Activated CD8-positive, alpha-beta memory T cell treated with anti-CD3 and anti-CD28 coated beads for 48 hours (primary cell): Measurements from ENCODE around the gene ZFP36L1.

Experiments
- DNase-seq, 3 experiments: peaks; one replicate each; pipeline ENCODE4 v3.0.0-alpha.2; 2020; ENCODE audit warnings: low read depth in 2 of 3, low spot score in 2 of 3

The ZFP36L1 gene

GRCh38 chr14:68796418-68797101 lies 3.7 kb upstream of the ZFP36L1 start:
- DNase-seq: no peak

DNA sequence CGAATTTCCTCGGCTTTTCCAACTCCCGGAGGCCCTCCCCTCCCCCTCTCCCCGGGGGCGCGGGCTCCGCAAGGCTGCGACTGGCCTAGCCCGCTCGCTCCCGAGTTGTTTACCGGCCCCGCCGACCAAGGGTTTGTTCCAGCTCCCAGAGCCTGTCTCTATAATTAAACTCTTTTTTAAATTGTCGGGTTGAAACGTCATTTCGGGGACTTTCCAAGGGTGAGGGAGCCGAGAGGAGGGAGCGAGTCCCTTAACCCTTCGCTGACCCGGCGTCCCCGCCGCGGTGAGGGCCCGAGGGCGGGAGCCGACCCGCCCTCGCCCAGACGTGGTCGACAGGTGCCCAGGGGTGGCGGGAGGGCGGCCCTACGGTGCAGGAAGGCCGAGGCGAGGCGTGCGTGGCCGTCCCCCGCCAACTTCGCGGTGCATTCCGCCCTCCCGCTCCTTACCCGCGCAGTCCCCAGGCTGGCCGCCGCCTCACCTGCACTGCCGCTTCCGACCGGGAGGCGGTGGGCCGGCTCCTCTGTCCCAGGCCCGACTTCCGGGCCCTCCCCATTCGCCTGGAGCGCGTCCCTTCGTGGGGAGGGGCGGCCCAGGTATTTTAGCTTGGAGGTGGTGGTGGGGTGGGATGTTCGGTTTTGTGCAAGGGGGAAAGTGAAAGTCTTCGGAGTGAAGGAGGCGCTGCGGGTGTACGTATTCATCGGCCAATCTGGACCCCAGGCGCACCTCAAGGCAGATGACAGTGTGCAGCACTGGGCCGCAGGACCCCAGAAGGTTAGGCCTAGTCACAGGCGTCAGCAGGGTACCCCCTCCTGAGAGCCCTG lies 2.9 kb upstream of the ZFP36L1 start:
- DNase-seq: peak in 1 of 3 experiments; percentile 64

DNA sequence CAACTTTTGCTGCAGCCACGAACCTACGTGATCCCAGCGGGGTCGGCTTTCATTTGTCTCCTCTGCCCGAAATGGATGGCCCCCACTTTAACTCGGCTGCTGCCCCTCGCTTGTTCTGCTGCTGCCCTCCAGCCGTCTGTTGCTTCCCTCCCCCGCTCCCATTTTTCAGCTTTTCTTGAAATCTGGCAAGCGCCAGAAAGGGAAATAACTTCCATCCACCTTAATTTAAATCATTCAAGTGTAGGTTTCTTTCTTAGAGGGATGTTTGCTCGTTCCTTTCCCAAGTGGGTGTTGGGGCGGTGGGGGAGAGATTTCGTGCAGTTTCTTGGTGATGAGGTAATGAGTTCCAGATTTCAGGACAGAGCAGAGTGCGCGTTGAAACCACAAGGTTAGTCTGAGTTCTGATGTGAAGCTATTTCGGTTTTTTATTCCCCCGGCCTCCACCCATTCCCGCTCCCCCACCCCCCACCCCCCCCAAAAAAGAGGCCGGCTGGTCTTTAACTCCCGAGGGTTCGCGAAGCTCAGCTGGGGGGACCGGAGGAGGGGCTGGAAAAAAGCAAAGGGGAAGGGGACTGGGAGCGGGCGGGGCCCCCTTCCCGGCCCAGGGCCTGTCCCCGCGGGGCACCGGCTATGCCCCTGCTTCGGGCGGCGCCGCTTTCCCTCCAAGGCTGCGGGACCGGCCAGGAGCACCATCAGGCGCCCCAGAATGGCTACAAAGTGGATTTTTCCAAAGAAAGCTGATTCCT lies 2.2 kb upstream of the ZFP36L1 start:
- DNase-seq: no peak

GRCh38 chr14:68794130-68794850 lies 1.4 kb upstream of the ZFP36L1 start:
- peak in 2 of 3 experiments; percentile 67 to 72 for DNase-seq

GRCh38 chr14:68793734-68794129 lies 865 bp upstream of the ZFP36L1 start:
- no peak for DNase-seq

GRCh38 chr14:68792678-68792978 lies 239 bp downstream of the ZFP36L1 start:
- DNase-seq: no peak

DNA sequence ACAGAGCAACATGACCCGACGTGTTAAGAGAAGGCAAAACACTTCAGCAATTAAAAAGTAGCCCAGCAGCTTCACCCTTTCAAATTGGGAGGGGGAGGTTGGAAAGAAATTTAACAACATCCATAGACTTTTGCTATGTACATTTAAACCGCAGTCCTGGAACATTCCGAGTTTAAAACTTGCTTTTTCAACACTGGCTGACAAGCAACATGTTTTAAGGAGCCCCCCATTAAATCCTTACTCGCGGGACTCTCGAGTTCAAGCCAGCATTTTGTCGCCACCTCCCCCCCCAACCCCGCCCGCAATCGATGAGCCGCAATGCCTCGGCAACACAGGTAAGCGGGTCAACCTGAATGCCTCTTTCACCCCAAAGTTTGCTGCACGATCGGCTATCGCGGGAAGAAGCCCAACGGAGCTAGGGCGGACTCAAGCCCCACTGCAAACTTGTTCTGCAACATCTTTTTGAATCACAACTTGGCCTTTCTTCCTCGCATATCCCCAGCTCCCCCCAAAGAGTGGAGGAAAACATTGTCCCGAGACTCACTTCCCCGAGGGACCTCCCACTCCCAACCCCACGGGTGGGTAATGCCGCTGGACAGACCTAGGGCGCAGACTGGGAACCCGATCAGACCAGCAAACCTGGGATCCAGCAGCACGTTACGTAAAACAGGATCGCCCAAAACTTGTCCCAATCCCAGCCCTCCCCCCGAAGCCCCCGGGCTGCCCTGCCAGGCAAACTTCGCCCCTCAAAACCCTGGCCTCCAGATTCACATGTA lies 777 bp downstream of the ZFP36L1 start:
- no peak for DNase-seq

- DNase-seq: no peak
These were observed 1.6 kb downstream of the ZFP36L1 start for GRCh38 chr14:68791078-68791901.

DNA sequence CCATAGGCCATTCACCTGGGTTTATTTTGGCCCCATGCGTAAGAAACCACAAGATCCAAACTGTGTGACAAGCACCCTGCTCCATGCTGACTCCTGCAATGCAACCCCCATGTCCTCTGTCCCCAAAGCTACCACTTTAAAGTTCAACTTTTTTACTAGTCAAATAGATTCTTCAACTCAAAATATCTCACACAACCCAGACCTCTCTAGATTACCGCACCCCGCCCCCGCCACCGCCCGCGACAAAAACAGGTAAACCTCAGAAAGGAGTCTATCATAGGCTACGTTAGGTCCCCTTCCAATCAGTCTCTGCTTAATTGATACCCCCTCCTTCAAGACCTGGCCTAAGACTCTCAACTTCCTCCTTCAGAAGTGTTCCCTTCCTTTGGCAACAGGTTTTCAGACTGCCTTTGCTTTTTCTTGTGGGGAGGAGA lies 2.2 kb downstream of the ZFP36L1 start:
- DNase-seq: no peak

- DNase-seq: no peak
These were observed 2.8 kb downstream of the ZFP36L1 start for GRCh38 chr14:68789821-68790643.

GRCh38 chr14:68788996-68789820 lies 3.7 kb downstream of the ZFP36L1 start:
- no peak for DNase-seq

DNA sequence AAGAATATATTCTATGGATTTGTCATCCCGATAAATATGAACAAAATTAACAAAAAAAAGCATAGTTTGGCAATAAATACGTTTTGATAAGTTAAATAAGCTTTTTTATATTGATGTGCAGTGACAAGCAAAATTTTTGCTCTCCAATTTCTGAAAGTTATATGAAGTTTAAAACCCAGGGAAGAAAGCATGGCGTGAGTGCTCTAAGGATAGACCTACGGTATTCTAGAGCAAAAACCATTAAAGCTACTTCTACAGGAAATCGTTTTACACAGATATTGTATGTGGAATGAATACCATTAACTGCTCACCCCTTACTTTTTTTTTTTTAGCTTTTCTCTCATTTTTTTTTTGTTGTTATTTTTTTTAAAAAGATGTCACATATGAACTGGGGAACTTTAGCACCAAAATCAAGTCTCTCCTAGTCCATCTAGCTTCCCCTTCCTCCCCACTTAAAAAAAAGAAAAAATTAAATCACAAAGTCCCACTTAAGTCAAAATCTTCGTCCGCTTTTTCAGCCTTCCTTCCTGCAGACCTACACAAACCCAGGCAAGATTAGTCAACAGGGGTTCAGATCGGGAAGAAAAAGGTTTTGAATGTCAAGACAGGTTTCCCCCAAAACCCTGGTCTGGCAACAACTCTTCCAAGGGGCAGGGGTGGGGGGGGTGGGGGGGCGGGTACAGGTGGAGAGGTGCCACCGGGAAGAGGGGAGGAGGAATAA lies 4.4 kb downstream of the ZFP36L1 start:
- no peak for DNase-seq

GRCh38 chr14:68787092-68787992 lies 5.5 kb downstream of the ZFP36L1 start:
- DNase-seq: no peak

GRCh38 chr14:68786491-68787091 lies 6.3 kb downstream of the ZFP36L1 start:
- no peak for DNase-seq

DNA sequence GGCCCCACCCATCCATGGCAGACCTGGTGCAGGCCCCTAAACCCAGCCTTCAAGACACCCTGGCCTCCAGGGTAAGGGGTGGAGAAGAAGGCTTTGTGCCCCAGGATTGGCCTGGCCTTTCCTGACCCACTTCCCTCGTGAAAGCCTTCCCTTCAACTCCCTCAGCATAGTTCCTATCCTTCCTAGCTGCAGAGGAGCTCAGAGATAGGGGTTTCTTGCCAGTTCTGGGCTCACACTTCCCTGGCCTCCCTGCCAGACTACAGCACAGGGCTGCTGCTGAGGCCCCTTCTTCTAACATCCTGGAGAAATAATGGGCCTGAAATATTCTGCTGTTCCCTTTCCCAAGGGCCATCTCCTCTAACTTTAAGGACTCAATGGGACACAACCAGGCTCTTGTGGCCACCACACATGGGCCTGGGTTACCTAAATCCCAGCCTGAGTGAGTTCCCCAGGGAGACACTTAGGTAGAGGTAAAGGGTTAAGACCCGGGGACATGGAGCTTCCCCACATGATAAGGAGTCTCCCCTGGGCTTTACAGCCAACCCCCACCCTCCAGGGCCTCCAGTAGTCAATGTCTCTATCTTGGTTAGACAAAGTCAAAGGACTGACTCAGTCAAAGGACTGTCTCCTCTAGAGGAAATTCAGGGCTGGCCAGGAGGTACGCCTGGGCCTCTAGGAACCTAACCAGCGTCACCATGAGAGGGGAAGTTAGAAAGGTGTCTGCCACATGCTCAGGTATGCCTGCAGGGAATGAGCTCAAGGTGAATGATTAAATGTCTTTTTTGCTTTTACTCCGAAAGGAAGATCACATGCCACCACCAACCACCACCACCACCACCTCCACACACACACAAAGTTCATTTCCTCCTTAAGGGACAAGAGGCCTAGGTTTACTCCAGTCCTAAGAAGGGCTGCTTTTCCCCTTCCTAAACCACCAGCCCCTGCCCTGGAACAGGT lies 7.1 kb downstream of the ZFP36L1 start:
- no peak for DNase-seq
